OCI-LY1 (cell line): ENCODE data around the gene WDR93.

Experiments used
- EZH2 ChIP-seq: fragments of 200-600 bp; sonication (generic), shearing (Covaris generic); IDR thresholded peaks from 2 replicates; pipeline ENCODE4 v1.8.0; 2017; ENCODE audit warnings: borderline replicate concordance, mixed run types, mild to moderate bottlenecking, antibody characterized with exemption, low read length, moderate library complexity, mixed read lengths
- TF ChIP-seq, protein P1 (sequence below): fragments of 200-600 bp; sonication (generic), shearing (Covaris generic); IDR thresholded peaks from 2 replicates; pipeline ENCODE4 v1.5.1; 2017; ENCODE audit warnings: mild to moderate bottlenecking, antibody characterized with exemption, low read length, moderate library complexity, mixed read lengths

DNA sequence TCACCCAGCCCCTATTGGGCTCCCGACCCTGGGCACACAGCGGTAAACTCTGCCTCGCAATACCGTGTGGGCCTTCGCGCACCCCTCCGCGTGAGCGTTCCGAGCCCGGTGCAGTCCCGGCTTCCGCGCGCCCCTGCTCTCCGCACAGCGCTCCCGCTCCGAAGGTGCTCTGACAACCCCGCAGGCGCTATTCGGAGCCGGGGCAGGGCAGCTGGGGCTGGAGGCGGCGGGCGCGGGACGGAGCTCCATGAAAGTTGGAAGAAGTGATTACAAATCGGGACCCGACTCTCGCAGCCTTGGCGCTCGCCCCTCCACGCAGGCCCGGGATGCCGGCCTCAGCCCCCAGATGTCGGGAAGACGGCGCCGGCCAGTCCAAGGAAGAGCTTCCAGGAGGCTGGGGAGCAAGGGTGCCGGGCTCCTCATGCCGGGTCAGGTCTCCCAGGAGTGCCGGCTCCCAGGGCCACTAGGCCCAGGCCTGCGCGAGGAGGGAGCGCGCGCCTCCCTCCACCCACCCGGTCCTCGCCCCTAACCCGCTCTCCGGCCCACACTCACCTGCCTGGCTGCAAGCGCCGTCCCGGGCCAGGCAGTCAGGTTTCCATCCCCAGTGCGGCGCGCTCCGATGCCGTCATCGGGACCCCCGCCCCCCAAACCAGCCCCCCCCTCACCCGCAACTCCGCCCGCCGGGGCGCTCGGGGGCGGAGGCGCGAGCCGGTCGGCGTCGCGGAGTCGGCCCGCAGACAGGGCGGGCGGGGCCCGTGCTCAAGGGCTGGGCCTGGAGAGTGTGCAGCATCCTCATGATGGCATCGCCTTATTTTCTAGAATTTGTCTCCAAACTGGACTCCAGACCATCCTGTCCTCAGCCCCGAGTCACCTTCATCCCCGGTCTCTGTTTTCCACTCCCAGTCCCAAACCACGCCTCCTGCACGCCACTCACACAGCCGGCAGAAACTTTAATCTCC is 35.5 kb upstream of the WDR93 start, which contains the start of gene KIF7:
- TF ChIP-seq, protein P1, sequence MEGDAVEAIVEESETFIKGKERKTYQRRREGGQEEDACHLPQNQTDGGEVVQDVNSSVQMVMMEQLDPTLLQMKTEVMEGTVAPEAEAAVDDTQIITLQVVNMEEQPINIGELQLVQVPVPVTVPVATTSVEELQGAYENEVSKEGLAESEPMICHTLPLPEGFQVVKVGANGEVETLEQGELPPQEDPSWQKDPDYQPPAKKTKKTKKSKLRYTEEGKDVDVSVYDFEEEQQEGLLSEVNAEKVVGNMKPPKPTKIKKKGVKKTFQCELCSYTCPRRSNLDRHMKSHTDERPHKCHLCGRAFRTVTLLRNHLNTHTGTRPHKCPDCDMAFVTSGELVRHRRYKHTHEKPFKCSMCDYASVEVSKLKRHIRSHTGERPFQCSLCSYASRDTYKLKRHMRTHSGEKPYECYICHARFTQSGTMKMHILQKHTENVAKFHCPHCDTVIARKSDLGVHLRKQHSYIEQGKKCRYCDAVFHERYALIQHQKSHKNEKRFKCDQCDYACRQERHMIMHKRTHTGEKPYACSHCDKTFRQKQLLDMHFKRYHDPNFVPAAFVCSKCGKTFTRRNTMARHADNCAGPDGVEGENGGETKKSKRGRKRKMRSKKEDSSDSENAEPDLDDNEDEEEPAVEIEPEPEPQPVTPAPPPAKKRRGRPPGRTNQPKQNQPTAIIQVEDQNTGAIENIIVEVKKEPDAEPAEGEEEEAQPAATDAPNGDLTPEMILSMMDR: no peak
- no peak for TF ChIP-seq EZH2
